ENCODE data around the gene PSMD1.

DNA sequence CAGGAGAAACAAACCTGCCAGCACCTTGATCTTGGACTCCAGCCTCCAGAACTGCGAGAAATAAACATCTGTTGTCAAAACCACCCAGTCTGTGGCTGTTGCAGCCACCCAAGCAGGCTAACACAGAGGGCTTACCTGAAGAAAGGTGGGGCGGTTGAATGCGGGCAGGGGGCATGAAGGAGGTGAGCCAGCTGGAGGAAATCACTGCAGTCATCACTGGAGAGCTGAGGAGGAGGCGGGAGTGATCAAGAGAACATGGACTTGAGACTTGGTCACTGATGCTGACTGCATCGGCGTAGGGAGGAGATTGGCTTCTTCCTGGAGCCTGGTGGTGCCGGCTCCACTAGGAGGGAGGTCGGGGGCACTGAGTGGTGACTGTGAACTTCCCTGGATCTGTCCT is 127.2 kb downstream of the PSMD1 start:
- TF ChIP-seq CTCF (conservative IDR thresholded peaks at IDR 0.05; ENCODE audit: low read depth in 2 of 2) (no peak), POLR2AphosphoS5 (IDR thresholded peaks at IDR 0.05; ENCODE audit: low read depth) (no peak), ETS1 (IDR thresholded peaks at IDR 0.05) (no peak), EZH2 (IDR thresholded peaks at IDR 0.05; ENCODE audit: low read depth, unreplicated experiment) (no peak), EZH2phosphoT487 (IDR thresholded peaks at IDR 0.05; ENCODE audit: unreplicated experiment) (no peak), REST (IDR thresholded peaks at IDR 0.05; ENCODE audit: unreplicated experiment) (no peak), NANOG (IDR thresholded peaks at IDR 0.05; ENCODE audit: borderline replicate concordance) (no peak)

Data from GM23338 (cell line).